ENCODE results near the gene HMG20A. TPM values are rescaled to one million over a fixed set of nuclear protein-coding genes. Genes with fewer than 3 reads are reported as not detected.

HMG20A gene
- total and polyA plus RNA-seq, 9 of the 15 experiments (the other 6 are each of a cell fraction or from before 2014, with no cell fraction given): 25.0 to 68.1 (median 38.9) TPM

DNA sequence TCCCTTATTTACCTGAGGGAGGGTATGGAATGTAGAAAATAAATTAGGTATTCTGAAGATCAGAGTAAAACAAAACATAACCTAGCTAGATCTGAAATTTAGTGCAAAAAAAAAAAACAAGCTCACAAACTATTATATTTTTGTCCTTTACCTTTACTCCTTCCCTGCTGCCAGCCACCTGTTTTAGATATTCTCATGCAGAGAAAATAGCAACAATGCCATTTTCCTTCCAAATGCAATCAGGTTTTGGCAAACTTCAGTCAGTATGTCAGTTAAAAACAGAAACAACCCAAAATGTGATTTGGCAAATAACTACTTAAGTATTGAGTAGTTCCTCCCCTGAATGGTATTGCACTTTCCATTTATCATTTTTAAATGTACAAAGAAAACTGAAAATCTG, 36.6 kb upstream of the HMG20A start (continued):
- TF ChIP-seq ZNF695 (CRISPR knock-in tag; IDR thresholded peaks at IDR 0.05): no peak
- no peak for TF ChIP-seq PML (IDR thresholded peaks at IDR 0.05; ENCODE audit: low read length)
- TF ChIP-seq NCOA2 (IDR thresholded peaks at IDR 0.05; ENCODE audit: partially characterized antibody in 2 of 2): no peak
- TF ChIP-seq HOXB6 (CRISPR knock-in tag; IDR thresholded peaks at IDR 0.05; ENCODE audit: borderline replicate concordance): no peak
- no peak for TF ChIP-seq ZNF140 (CRISPR knock-in tag; IDR thresholded peaks at IDR 0.05)

DNA sequence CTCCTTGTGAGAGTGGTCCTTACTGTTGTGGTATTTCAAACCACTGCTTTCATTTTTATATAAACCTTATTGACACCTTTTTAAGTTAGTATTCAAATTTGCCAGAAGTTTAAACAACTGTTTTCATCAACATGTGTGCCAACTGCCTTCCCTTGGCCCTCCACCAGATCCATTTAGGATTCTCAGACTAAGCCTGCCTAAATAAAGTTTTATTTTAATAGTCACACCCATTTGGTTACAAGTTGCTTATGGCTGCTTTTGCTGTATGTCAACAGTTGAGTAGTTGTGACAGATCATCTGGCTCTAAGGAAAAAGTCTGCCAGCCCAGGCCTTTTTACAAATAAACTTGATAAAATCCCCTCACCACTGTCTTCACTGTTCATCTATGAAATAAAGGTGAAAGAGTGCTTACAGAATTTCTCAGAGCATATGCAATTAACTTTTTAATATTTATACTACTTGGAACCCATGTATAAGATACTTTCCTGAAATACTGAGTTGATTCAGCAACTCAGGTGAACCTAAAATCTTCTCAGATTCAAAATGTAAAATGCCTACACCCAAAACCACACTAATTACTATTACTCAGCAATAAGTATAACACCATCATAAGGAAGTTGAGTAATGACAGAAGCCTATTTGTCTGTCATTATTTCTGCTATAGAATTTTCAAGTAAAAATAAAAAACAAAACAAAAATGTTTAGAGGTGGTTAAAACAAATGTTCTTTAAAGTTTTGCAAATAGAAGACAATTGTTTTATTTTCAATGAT, 35.9 kb upstream of the HMG20A start:
- no peaks in the 10 kb centered on the region; the same call in 1 of the 2 replicates for H4K20me1 ChIP-seq (replicated peaks; ENCODE audit: control insufficient read depth, insufficient read depth, low read length)
- H3K36me3 ChIP-seq (ENCODE audit: control insufficient read depth, insufficient read depth, low read length): no peaks in the 10 kb centered on the region
- H3K27me3 ChIP-seq (ENCODE audit: control insufficient read depth in 2 of 2, insufficient read depth in 2 of 2, low read length in 2 of 2): no peaks in the 10 kb centered on the region
- H3K9ac ChIP-seq (ENCODE audit: insufficient read depth in 1 of 2, low read depth in 2 of 2, low read length in 2 of 2): no peak overlapping the region
- no peak overlapping the region for H2AFZ ChIP-seq (ENCODE audit: low read depth, low read length)
- ATAC-seq (no peak), FAIRE-seq (no peak), DNase-seq (ENCODE audit: extremely low read depth in 1 of 4, low spot score in 3 of 4) (no peak)
- no peaks in the 10 kb centered on the region for H3K9me1 ChIP-seq (ENCODE audit: control insufficient read depth, insufficient read depth, low read length)
- 0 out of 5 replicates have a peak, but pooled peaks cover 0 to 3% of the 10 kb centered on the region in 2 experiments for H3K4me1 ChIP-seq (replicated peaks in 1 of 2; ENCODE audit: control insufficient read depth in 2 of 2, insufficient read depth in 2 of 2, low read length in 2 of 2)
- H3K4me2 ChIP-seq (ENCODE audit: insufficient read depth, low read length): no peak overlapping the region
- ChIA-PET CTCF (ENCODE audit: low intra/inter-chr PET ratio) (no interaction called here), POLR2A (no interaction called here)
- H3K79me2 ChIP-seq (ENCODE audit: control insufficient read depth, insufficient read depth, low read length): peaks cover 55% of the 10 kb centered on the region
- intact Hi-C loops (cut with micrococcal nuclease) (no loop called here), in situ Hi-C loops (cut with MboI) (no loop called here)
- no peaks in the 10 kb centered on the region for H3K9me3 ChIP-seq (replicated peaks; ENCODE audit: control insufficient read depth, insufficient read depth, low read depth, low read length)
- H3K27ac ChIP-seq (ENCODE audit: extremely low read depth, low read depth, low read length): no peak overlapping the region
- BruUV-seq (replicated peaks): no TSS peak
- no peak overlapping the region for H3K4me3 ChIP-seq
- TF ChIP-seq ZBED1 (IDR thresholded peaks at IDR 0.05) (no peak), MAFG (tag; conservative IDR thresholded peaks at IDR 0.05) (peak; percentile 53), NEUROD1 (IDR thresholded peaks at IDR 0.05; ENCODE audit: borderline replicate concordance, low read depth, low read length, partially characterized antibody) (no peak), ZNF316 (IDR thresholded peaks at IDR 0.05) (peak; percentile 79), PHF21A (IDR thresholded peaks at IDR 0.05; ENCODE audit: borderline replicate concordance, low read depth) (no peak), MAFF (IDR thresholded peaks at IDR 0.05; ENCODE audit: low read length) (peak; percentile 40; the same call in 1 of the 2 replicates), MAFK (IDR thresholded peaks at IDR 0.05; ENCODE audit: low read length) (0 out of 2 replicates have a peak, but pooled peaks have one; percentile 15), C11orf30 (IDR thresholded peaks at IDR 0.05; ENCODE audit: low read depth) (peak; percentile 61)
- TF ChIP-seq, protein P1, sequence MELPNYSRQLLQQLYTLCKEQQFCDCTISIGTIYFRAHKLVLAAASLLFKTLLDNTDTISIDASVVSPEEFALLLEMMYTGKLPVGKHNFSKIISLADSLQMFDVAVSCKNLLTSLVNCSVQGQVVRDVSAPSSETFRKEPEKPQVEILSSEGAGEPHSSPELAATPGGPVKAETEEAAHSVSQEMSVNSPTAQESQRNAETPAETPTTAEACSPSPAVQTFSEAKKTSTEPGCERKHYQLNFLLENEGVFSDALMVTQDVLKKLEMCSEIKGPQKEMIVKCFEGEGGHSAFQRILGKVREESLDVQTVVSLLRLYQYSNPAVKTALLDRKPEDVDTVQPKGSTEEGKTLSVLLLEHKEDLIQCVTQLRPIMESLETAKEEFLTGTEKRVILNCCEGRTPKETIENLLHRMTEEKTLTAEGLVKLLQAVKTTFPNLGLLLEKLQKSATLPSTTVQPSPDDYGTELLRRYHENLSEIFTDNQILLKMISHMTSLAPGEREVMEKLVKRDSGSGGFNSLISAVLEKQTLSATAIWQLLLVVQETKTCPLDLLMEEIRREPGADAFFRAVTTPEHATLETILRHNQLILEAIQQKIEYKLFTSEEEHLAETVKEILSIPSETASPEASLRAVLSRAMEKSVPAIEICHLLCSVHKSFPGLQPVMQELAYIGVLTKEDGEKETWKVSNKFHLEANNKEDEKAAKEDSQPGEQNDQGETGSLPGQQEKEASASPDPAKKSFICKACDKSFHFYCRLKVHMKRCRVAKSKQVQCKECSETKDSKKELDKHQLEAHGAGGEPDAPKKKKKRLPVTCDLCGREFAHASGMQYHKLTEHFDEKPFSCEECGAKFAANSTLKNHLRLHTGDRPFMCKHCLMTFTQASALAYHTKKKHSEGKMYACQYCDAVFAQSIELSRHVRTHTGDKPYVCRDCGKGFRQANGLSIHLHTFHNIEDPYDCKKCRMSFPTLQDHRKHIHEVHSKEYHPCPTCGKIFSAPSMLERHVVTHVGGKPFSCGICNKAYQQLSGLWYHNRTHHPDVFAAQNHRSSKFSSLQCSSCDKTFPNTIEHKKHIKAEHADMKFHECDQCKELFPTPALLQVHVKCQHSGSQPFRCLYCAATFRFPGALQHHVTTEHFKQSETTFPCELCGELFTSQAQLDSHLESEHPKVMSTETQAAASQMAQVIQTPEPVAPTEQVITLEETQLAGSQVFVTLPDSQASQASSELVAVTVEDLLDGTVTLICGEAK (IDR thresholded peaks at IDR 0.05): peak; percentile 70
- TF ChIP-seq, protein P1 (CRISPR knock-in tag; IDR thresholded peaks at IDR 0.05): no peak
